Glomerular visceral epithelial cell (primary cell): ENCODE data around the gene INPP4B.
A peak's percentile ranks its signal among the peaks of the same experiment; 100 is the strongest.

ENCODE experiments used
- DNase-seq: peaks from one replicate; pipeline ENCODE4 v3.0.0-alpha.2; 2016; ENCODE audit errors: extremely low spot score

Gene INPP4B

GRCh38 chr4:142474398-142475087, 371.6 kb downstream of the INPP4B start:
- DNase-seq: peak; percentile 39

- DNase-seq: no peak
These were observed 372.2 kb downstream of the INPP4B start for GRCh38 chr4:142473960-142474338.

- DNase-seq: peak; percentile 34
These were observed 372.7 kb downstream of the INPP4B start for GRCh38 chr4:142473218-142473959.

GRCh38 chr4:142467088-142467487, 379.0 kb downstream of the INPP4B start:
- no peak for DNase-seq

- no peak for DNase-seq
These were observed 380.6 kb downstream of the INPP4B start for GRCh38 chr4:142465526-142465925.

GRCh38 chr4:142463206-142463605, 382.9 kb downstream of the INPP4B start:
- peak; percentile 6 for DNase-seq

GRCh38 chr4:142452161-142452855, 393.8 kb downstream of the INPP4B start:
- no peak for DNase-seq

GRCh38 chr4:142449771-142450373, 396.2 kb downstream of the INPP4B start:
- DNase-seq: no peak

GRCh38 chr4:142447009-142447408, 399.1 kb downstream of the INPP4B start:
- DNase-seq: no peak

GRCh38 chr4:142443469-142443868, 402.6 kb downstream of the INPP4B start:
- DNase-seq: no peak

- DNase-seq: no peak
These were observed 406.0 kb downstream of the INPP4B start for GRCh38 chr4:142440093-142440492.

GRCh38 chr4:142435599-142436235, 410.4 kb downstream of the INPP4B start:
- DNase-seq: no peak

- no peak for DNase-seq
These were observed 411.4 kb downstream of the INPP4B start for GRCh38 chr4:142434519-142435224.

GRCh38 chr4:142428715-142429114, 417.4 kb downstream of the INPP4B start:
- no peak for DNase-seq

GRCh38 chr4:142427456-142427855, 418.6 kb downstream of the INPP4B start:
- DNase-seq: no peak

- DNase-seq: no peak
These were observed 422.2 kb downstream of the INPP4B start for GRCh38 chr4:142423861-142424260.

GRCh38 chr4:142420311-142421095, 425.6 kb downstream of the INPP4B start:
- DNase-seq: no peak

GRCh38 chr4:142419712-142420111, 426.4 kb downstream of the INPP4B start:
- DNase-seq: no peak

- no peak for DNase-seq
These were observed 427.4 kb downstream of the INPP4B start for GRCh38 chr4:142418697-142419096.

- no peak for DNase-seq
These were observed 429.3 kb downstream of the INPP4B start for GRCh38 chr4:142416711-142417275.
